WTC11 (cell line): ENCODE data around the gene ZNF629.

ENCODE experiments used
- FOXP1 ChIP-seq: sonication (generic); formaldehyde crosslinking; IDR thresholded peaks from 2 replicates; pipeline ENCODE4 v1.8.0; 2022; ENCODE audit warnings: missing genetic modification reagents, mild to moderate bottlenecking, moderate library complexity, borderline replicate concordance
- JAZF1 ChIP-seq: fragments of 250-450 bp; sonication (Bioruptor Pico); IDR thresholded peaks from 2 replicates; pipeline ENCODE4 v1.9.0; 2021; ENCODE audit warnings: moderate library complexity, mild to moderate bottlenecking, inconsistent platforms
- TF ChIP-seq, protein P1 (sequence below): fragments of 200-600 bp; IDR thresholded peaks from 2 replicates; pipeline ENCODE4 v1.8.0; 2022; ENCODE audit warnings: antibody characterized with exemption

DNA sequence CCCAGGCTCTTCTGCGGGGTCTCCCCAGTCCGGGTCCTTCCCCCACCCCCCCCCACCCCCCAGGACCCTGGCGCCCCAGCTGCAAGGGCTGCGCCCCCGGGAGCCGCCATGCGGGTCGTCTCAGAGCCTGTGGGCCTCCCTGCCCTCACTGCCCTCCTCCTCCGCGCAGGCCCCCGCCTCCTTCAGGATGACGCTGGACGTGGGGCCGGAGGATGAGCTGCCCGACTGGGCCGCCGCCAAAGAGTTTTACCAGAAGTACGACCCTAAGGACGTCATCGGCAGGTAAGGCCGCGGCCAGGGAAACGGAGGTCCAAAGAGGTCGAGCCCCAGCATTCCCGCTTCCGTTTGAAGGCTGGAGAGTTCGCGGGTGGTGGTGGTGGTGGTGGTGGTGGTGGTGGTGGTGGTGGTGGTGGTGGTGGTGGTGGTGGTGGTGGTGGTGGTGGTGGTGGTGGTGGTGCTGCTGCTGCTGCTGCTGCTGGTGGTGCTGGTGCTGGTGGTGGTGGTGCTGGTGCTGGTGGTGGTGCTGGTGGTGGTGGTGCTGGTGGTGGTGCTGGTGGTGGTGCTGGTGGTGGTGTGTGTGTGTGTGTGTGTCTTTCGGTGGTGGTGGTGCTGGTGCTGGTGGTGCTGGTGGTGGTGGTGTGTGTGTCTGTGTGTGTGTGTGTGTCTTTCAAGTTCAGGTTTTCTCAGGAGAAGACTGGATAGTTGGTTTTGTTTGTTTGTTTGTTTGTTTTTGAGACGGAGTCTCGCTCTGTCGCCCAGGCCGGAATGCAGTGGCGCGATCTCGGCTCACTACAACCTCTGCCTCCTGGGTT is 38.2 kb downstream of the ZNF629 start:
- no peak for TF ChIP-seq JAZF1 (CRISPR knock-in tag)
- TF ChIP-seq FOXP1 (CRISPR knock-in tag) = no peak
- TF ChIP-seq, protein P1, sequence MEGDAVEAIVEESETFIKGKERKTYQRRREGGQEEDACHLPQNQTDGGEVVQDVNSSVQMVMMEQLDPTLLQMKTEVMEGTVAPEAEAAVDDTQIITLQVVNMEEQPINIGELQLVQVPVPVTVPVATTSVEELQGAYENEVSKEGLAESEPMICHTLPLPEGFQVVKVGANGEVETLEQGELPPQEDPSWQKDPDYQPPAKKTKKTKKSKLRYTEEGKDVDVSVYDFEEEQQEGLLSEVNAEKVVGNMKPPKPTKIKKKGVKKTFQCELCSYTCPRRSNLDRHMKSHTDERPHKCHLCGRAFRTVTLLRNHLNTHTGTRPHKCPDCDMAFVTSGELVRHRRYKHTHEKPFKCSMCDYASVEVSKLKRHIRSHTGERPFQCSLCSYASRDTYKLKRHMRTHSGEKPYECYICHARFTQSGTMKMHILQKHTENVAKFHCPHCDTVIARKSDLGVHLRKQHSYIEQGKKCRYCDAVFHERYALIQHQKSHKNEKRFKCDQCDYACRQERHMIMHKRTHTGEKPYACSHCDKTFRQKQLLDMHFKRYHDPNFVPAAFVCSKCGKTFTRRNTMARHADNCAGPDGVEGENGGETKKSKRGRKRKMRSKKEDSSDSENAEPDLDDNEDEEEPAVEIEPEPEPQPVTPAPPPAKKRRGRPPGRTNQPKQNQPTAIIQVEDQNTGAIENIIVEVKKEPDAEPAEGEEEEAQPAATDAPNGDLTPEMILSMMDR = no peak
